ENCODE results near the gene MED29. TPM values are rescaled to one million over a fixed set of nuclear protein-coding genes. Genes with fewer than 3 reads are reported as not detected.
A peak's percentile ranks its signal among the peaks of the same experiment; 100 is the strongest.
"Not testable (repeated sequence)": the region's sequence is repeated elsewhere in the genome, so short reads cannot be mapped to it uniquely, and the experiment has no call there.

The MED29 gene
- total RNA-seq, 1 donor from 2014 or later: 29.3 TPM

DNA sequence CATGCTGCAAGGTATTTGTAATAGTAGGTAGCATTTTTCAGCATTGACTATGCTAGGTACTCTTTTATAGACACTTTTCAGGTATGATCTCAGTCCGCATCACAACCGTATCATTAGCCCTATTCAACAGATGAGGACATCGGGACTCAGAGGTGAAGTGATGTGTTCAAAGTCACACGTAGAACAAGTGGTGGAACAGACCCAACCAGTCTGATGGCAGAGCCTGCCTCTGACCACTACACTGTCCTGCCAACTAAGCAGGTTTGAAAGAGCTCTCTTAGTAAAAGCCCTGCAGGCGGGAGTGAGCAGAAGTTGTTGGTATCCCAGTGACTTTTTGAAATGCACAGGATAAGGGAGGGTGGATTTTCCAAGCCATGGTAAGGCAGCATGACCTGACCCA, 20.4 kb upstream of the MED29 start:
- DNase-seq (ENCODE audit: low read depth): no peak

GRCh38 chr19:39372047-39372802, 19.0 kb upstream of the MED29 start:
- peak; percentile 95 for DNase-seq (ENCODE audit: low read depth)

DNA sequence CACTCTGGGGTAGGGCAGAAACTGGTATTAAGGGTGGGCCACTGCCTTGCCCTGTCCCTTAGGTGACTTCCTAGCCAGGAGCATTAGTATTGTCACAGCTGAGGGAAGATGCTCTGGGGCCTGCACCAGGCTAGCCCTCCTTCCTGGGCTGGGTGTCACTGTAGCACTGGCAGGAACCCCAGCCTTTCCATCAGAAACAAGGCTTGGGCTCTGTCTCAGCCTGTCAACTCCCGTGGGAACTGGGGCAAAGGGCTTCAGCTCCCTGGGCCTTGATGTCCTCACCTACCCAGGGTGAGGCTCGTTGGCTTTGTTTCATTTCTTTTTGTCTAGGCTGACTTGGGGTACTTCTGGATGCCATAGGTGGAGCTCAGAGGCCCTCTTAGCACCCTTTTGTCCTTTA, 18.2 kb upstream of the MED29 start:
- no peak for DNase-seq (ENCODE audit: low read depth)

DNA sequence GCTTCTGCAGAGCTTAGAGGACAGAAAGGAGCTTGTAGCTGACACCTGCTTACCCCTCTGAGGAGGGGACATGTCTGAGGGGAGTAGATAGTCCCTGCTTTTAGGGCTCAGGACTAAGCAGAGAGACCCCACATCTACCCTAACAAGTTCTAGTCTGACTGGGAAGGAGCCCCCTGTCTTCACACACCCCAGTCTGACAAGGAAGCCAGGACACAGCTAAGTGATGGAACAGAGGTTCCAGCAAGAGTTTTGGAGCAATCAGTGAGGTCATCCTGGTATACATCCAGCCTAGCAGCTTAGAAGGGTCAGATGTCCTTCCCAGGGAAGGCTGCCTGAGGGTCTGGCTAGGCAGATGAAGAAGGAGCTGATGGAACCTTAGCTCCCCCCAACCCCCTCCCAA, 15.2 kb upstream of the MED29 start:
- DNase-seq (ENCODE audit: low read depth): no peak

DNA sequence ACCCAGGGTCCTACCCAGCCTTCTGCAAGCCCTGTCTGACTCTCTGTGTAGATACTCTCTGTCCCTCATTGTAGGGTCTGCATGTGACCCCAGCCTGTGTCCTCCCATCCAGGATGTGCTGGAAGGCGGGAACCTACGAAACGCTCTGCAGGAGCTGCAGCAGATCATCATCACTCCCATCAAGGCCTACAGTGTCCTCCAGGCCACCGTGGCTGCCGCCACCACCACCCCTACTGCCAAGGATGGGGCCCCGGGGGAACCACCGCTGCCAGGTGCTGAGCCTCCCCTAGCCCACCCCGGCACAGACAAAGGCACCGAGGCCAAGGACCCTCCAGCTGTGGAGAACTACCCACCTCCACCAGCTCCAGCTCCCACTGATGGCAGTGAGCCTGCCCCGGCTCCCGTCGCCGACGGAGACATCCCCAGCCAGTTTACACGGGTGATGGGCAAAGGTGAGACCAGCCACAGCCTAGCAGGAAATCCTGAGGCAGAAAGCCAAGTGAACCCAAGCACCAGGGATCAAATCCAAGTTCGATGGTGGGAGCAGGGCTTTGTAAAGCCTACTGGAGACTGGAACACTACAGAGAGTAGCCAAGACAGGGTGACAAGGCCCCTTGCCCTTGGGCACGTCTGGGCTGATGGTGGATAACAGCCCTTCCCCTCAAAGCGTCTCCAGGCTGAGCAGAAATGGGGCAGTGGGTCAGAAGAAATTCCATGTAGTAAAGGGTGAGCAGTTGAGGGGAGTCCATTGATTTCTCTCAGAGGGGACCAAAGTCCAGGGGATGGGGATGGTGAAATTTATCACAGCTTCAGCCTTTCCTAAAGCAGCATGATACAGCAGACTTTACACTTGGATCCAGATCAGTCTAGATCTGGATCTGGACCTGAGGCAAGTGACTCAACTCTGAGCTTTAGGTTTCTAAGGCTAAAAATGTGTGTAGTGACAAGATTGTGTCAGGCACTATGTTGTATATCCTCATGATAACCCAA, 13.5 kb upstream of the MED29 start:
- DNase-seq (ENCODE audit: low read depth): no peak

DNA sequence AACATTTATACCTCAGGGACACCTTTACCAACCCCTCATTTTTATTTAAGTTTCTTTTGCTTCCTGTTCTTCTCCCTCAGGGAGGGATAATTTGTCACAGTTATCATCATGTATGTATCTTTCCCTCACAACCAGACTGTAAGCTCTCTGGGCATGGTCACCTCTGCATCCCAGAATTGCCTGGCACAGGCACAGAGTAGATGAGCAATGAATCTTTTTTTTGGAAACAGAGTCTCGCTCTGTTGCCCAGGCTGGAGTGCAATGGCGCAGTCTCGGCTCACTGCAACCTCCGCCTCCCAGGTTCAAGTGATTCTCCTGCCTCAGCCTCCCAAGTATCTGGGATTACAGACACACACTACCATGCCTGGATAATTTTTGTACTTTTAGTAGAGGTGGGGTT, 11.8 kb upstream of the MED29 start:
- not testable (repeated sequence) for DNase-seq (ENCODE audit: low read depth)

DNA sequence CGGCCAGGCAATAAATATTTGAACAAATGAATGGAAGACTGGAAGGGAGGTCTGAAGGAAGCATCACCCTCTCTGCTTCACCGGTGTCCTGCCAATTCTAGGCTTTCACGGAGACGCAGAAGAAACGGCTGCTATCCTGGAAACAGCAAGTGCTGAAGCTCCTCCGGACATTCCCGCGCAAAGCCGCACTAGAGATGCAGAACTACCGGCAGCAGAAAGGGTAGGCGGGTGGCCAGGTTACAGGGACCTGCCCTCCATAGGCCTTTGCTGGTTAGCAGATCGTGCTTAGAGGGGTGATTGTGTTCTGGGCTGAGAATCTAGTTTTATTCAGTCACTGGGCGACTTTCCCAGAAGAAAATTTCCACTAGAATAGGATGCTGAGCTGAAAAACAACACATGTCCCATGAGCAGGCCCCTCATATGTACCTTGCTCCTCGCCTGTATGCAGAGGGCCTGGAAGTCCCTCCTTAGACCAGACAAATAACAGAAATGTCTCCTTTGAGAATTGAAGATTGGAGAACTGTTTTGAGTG, 11.2 kb upstream of the MED29 start:
- DNase-seq (ENCODE audit: low read depth): no peak

- DNase-seq (ENCODE audit: low read depth): no peak
These were observed 10.4 kb upstream of the MED29 start for GRCh38 chr19:39380521-39381502.

DNA sequence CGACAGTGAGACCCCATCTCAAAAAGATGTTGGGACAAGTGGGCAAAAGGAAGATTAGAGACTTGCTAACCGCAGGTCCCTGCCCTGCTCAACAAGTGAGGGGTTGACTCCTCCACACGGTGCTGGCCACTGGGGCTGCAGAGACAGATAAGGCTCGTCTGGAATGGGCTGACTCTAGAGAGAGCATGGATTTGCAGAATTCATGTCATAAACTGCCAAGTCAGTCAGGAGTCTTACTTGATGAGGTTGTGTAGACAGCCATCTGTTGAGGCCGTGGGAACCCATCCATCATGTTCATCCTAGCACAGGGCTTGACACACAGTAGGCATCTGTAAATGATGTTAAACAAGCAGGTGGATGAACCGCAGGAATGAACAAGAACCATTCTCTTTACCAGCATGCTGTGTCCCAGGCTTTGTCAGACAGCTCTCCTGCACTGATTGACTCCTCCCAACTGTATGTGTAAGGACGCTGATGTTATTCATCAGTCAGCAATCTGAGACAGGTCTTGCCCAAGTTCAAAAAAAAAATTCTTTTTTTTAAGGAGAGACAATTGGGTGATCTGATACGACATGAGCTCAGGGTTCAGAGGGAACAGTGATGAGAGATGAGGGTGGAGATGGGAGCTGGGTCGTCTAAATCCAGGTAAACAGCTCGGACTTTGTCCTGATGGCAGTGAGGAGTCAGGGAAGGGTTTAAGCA, 9.1 kb upstream of the MED29 start:
- DNase-seq (ENCODE audit: low read depth): no peak

DNA sequence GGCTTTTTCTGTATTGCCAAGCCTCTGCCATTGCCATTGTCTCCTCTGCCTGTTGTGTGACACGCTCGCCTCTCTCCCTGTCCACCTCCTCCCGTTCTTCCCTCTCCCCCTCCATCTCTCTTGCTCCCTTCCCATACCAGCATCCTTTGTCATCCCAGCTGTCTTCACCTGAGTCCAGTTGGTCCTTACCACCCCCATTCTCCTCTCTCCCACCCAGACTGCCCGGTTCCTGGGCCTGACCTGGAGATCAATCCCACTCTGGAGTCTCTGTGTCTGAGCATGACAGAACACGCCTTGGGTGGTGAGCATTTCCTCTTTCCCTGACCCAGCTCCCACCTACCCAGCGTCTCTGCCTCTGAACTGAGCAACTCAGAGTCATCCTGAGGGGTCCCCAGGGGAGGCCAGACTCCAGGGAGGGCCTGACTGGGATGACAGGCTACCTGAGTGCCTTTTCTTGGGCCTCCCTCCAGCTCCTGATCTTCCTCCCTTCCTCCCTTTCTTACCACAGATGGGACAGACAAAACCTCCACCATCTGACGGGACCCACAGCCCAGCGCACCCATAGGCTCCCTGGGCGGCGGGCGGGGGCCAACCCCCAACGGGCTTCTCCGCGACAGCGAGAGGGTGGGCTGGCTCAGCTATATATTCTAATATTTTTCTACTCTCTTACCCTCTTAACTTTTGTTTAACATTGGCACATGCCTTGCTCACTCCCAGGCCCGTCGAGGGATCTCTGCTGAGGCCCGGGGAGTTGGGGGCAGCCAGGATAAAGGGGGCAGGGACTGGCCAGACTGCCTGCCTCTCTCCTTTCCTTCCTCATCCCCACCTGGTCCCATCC, 8.0 kb upstream of the MED29 start:
- no peak for DNase-seq (ENCODE audit: low read depth)

- DNase-seq (ENCODE audit: low read depth): no peak
These were observed 6.2 kb upstream of the MED29 start for GRCh38 chr19:39384839-39385568.

GRCh38 chr19:39385629-39386411, 5.4 kb upstream of the MED29 start:
- DNase-seq (ENCODE audit: low read depth): no peak

- no peak for DNase-seq (ENCODE audit: low read depth)
These were observed 4.6 kb upstream of the MED29 start for GRCh38 chr19:39386557-39386956.

- DNase-seq (ENCODE audit: low read depth): no peak
These were observed 2.5 kb upstream of the MED29 start for GRCh38 chr19:39388657-39389056.

DNA sequence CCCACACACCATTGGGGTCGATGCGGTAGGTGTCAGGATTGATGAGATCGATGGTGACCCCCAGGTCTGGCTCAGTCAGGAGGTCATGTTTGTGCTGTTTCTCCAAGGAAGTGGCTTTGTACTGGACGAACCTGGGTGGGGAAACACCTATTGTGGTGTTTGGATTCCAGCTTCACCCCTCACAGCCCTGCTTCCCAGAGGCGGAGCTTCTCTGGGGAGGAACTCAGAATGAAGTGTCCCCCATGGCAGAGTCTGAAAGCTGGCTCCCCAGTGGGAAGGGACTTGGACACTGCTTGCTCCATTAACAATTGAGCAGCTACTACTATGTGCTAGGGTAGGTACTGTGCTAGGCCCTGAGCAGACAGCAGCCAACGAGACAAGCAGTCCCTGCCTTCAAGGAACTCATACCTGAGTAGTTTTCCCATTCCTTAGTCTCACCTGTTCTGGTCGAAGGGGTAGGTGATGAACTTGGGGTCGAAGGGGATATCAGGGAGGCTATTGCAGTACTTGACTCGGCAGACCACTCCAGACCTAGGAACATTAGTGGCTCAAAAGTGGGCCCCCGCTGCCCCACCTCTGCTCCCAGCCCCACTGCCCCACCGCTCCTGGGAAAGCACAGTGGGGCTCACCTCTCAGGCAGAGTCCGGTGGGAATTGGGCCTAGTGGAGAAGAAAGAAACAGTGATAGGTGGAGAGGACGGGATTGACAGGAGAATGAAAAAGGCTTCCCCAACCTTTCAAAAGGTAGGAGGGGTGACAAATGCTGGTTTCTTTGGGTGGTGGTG, 1.4 kb upstream of the MED29 start:
- no peak for DNase-seq (ENCODE audit: low read depth)

- DNase-seq (ENCODE audit: low read depth): no peak
These were observed 777 bp upstream of the MED29 start for GRCh38 chr19:39390451-39390750.

All from myocyte (in vitro differentiated cells).